DMS 273 treated with DMSO at 0.1 percent for 48 hours (cell line): ENCODE results near the gene MEGF8.
A peak's percentile ranks its signal among the peaks of the same experiment; 100 is the strongest.

Experiments
- DNase-seq: peaks from one replicate; lab custom pipeline; 2025; lab: John Stamatoyannopoulos, UW

Gene MEGF8

DNA sequence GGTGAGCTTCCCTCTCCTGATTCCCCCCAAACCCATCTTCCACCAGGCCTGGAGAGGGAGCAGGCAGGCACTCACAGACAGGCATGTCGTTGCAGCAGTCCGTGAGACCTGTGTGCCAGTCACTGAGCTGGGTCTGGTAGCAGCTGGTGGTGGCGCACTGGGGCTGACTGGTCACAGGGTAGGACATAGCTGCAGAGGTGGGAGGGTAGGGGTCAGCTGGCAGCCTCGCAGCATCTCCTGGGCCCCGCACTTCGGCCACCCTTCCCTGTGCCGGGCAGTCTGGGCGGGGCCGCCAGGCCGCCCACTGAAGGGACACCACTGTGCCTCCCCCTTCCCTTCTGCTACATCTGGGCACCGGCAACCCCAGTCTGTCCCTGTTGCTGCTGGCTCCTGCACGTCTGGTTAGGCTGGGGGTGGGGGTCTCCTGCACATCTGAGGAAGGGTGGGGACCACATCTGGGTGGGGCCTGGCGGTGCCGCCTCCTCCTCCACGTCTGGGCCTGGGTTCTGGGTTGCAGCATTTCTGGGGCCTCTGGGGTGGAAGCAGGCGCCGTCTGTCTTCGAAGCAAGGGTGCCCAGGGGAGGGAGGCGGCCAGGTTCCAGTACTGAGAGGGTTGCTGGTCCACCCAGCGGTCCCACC, 63.5 kb downstream of the MEGF8 start:
- no peak for DNase-seq

DNA sequence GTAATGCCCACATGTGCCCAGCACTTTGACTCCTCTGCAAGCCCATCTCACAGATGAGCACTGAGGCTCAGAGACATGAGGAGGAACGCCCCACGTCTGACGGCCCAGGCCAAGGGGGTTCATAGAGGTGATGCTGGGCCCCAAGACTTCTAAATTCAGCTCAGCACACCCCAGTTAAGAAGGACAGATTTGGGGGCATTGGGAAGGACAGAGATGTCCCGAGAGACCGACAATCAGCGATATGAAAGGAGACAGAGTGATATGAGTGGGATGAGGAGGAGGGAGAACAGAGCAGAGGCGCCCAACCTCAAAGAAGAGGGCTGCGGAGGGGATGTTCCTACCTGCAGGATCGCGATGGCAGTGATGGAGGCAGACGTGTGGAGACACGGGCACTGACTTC, 64.5 kb downstream of the MEGF8 start, which contains the start of gene CNFN:
TSS of gene CNFN (minus strand) at position 399 of the 400 bp plus-strand sequence. CDS start 1,260 bp downstream, outside the sequence.
- DNase-seq, result no peak

DNA sequence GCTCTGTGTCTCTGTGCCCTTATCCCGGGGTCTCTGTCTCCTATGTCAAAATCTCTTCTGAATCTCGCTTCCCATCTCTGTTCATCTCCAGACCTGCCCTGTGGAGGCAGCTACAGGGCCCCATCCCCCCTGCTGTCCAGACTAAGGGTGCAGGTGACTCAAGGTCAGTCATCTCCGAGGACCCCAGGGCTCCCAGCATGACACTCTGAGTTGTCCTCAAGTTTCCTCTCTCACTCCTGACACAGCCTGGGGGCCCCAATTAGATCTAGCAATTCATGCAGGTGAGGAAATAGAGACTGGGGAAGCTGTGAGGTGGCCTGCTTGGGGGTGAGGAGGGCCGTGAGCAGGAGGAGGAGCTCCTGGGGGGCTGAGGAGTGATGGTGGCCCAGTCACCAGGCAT, 66.7 kb downstream of the MEGF8 start:
- DNase-seq, result no peak

DNA sequence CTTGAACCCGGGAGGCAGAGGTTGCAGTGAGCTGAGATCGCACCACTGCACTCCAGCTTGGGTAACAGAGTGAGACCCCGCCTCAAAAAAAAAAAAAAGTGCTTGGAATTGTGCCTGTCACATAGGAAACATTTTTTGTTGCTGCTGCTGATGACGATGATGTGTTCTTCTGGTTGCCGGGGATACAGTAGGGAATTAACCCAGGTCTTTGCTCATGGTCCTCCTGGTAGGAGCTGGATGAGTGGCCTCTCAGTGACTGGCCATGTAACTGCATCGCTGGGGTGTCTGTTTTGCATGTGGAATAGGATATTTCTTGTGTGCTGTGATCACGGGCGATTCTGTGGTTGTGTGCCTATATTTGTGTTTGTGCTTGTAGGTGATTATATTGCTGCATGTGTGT, 69.3 kb downstream of the MEGF8 start:
- DNase-seq, result no peak

DNA sequence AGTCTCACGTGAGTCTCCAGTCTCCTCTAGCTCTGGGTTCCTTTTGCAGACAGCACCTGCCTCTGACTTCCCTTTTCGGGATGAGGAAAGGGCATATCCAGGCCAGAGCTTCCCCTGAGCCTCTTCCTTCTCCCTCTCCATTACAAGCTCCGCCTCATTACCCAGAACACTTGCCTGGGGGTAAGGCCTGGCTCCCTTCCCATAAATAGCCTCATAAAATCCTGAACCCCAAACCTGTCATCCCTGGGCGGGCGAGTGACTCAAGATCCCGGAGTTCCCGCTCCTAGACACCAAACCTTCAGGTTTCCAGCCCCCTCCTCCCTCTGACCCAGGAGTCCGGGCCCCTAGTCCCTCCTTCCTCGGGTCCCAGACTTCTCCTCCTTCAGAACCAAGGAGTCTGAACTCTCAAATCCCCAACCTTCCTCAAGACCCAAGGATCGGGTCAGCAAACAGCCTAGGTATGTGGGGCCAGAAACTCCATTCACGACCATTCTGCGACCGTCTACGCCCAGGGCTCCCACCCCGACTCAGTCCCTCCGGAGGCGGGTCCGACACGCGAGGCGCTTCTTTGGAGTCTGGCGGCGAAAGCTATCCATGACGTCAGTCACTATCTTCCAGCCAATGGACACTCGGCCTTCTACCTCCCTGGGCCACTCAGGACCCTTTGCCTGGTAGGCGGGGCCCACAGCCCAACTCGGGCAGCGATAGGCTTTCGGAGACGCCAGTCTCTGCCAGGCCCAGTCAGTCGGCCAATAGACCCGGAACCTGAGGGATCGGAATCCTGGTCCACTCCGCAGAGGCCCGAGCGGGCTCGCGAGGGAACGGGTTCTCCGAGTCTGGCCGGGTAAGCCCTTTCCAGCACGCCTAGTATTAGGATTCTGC, 71.2 kb downstream of the MEGF8 start:
- DNase-seq, result peak; percentile 95

DNA sequence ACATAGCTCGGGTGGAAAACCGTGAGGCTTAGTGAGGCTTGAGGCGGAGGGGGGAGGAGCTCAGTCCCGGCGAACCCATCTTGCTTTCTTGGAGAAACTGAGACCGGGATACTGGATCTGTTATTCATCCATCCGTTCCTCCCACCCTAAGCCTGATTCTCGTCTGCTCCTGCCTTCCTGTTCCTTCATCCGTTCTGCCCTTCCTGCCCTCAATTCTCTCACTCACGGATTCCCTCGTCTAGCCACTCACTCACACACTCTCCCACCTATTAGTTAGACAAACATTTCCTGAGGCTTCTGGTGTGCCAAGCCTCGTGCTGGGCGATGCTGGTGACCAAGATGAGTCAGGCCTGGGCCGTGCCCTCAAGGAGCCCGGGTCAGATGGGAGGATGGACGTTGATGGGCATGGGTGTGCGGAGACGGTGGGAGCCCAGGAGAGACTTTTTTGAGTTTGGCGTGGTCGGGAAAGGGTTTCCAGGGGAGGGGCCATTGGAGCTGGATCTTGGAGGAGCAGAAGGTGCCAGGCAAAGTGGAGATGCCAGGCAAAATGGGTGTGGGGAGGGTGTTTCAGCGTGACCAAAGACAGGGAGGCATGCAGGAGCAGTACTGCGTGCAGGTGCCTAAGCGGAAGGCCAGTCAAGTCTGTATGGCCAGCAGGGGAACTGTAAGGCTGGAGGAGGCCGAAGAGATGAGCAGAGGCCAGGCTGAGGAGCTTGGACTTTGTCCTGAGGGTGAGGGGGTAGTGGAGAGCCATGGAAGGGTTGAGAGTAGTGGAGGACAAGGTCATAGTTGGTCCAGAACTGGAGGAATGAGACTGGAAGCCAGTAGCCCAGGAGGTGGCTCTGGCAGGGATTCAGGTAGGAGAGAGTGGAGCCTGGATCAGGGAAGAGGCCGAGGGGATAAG, 72.1 kb downstream of the MEGF8 start:
- no peak for DNase-seq

DNA sequence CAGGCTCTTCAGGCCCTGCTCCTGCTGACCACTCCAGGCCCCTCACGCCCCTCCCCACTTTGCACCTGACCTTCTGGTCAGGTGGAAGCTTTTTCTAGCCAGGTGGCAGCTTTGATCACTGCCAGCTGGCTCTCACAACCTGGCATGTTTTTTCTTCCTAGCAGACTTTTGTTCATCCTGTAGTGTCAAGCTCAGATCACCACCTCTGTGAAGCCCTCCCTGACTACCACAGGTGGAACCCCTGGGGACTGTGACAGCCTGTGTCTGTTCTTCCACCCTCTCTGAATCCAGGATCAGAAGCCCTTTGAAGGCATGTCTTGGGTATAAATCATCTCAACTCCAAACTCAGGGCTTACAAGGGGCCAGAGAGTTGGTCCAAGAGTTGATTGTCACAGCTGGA, 75.0 kb downstream of the MEGF8 start:
- DNase-seq, result no peak

DNA sequence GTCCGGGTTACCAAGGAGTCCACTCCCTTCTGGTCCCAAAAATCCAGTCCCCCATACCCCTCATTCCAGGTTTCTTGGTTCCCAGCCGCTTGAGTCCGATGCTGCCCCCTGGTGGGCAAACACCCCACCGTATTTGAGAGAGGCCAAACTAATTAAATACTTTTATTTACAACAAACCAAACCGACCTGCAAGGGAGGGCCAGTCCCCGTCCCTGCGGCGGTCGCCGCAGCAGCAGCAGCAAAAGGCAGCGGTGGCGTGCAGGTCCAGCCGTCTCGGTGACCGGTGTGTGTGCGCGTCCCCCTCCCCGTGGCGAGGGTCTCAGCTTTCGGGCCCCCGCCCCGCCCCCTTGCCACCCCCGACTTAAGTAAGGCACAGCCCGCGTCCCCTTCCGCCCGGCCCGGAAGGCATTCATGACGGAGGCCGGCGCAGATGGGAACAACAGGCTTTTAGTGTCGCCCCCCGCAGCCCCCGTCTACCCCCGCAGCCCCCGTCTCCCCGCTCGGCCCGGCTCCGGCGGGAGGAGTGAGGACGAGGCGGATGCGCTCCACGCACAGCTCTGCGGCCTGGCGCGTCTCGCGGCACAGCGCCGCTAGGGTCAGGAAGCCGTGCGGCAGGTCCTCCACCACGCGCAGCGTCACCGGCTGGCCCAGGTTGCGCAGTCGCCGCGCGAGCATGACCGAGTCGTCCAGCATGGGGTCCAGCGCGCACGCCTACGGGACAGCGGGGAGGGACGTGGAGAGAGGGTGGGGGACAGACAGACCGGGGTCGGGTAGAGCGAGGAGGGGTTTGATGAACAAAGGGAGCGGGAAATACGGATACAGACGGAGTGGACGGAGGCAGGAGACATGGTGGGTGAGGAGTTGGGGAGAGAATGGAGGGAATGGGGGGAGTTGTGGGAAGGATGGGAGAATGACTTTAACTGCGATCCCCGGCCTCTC, 76.2 kb downstream of the MEGF8 start:
- DNase-seq, result no peak

DNA sequence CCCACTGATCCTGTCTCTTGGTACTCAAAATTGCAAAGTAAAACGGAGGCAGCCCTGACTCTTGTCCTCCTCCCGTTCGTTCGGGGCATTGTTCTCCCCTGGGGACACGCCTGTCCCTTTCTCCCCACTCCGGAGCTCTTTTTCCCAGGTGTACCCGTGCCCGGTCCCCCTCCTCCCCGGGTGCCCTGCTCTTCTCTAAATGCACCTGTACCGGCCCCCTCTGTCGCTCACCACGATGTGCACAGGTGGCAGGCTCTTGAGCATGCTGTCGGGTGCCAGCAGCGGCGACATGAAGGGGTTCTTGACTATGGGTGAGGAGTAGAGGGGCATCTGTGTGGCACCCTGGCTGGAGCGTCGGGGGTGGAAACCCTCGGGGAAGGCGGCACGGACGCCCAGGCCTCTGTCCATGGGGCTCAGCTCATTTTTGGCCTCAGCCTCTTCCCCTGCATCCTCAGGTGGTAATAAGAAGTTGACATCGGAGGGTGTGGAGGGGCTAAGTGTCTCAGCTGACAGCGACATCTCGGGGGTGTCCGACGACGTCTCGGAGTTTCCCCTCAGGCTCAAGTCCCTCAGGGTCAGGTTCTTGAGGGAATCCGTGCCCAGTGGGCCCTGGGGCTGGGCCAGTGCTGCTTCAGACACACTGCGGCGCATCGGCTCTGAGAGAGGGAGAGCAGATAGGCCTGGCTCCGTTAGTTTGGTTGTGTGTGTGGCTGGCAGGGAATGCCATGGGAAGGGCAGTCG, 77.1 kb downstream of the MEGF8 start:
- DNase-seq, result no peak

DNA sequence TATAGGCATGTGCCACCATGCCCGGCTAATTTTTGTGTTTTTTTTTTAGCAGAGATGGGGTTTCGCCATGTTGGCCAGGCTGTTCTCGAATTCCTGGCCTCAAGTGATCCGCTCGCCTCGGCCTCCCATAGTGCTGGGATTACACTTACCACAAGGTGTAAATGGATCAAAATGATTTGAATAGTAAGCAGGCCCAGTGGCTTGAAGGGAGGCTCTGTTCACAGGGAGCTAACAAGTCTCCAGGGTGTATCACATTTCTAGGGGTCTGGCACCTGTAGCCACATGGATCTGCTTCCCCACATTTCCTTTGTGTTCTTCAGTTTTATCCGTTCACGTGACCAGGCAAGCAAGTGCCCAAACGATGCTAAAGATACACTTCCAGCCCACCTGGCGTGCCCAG, 78.2 kb downstream of the MEGF8 start:
- DNase-seq, result no peak

DNA sequence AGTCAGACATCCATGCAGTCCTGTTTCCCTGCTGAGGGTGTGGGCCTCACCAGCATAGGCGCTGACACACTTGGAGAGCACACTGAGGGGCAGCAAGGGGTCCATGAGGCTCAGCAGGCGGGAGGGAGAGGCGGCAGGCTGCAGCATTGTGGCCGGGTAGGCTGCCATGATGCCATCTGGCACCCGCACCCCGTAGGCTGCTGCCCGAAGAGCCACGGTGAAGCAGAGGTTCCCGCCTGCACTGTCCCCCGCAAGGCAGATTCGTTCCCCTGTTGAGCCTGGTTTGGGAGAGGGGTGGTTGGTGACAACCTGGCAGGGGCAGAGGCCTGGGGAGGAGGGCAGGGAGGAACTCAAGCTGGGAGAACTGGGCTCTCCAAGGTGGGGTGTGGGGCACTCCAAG, 80.7 kb downstream of the MEGF8 start:
- DNase-seq, result no peak

DNA sequence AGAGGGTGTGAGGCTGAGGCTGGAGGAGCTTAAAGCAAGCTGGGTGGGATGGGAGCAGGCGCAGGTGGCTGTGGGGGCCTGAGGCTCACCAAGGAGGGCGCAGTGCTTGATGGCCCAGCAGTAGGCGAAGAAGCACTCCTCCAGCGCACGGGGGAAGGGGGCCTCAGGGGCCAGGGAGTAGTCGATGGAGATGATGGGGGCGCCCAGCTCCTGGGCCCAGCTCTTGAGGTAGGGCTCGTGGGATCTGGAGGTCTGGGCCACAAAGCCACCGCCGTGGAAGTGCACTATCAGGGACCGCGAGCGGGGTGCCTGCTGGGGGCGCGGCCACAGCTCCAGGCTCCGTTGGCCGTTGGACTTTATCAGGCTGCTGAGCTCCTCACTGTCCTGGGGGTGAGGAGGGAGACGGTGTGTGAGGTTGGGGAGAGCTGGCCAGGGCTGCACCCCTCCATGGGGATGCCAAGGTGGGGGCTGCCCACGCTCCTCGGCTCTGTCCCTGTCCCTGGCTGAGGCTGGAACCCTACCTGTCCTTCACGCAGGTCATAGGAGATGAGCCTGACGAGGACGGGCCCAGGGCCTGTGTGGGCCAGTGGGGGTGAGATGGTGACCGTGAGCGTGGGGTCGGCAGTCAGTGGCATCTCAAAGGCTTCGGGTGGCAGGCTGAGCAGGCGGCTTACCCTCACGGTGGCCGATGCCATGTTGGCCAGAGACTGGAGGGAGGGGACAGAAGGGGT, 81.8 kb downstream of the MEGF8 start:
- no peak for DNase-seq

DNA sequence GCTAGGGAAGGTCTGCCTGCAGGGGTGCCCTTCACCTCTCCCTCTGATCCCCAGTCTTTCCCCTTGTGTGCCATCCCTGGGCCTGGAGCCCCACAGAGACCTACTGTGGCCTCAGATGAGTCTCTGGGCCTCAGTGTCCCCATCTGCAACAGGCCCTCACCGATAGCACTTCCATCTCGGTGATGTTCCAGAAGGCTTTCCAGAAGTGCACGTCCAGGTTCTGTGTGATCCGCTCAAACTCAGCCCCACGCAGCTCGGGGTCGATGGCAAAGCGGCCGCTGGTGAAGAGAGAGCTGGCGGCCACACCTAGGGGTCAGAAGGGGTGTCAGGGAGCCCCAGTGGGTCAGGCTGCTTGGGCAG, 82.4 kb downstream of the MEGF8 start:
- no peak for DNase-seq

DNA sequence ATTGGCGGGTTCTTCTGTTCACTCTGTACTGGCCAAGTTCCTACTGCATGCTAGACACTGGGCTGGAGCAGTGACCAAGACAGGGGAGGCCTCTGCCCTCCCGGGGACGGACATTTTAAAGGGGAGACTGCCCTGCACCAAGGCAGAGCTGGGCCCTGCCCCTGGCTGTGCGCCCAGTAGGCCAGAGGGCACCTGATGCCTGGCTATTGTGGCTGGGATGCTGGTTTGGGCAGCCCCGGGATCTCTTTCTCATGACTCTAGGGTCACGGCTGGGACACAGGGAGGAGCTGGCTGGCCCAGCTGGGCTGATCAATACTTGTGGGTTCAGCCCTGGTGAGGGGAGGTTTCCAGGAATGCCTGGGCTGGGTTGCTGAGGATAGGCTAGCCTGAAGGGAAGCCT, 84.0 kb downstream of the MEGF8 start:
- DNase-seq, result no peak

DNA sequence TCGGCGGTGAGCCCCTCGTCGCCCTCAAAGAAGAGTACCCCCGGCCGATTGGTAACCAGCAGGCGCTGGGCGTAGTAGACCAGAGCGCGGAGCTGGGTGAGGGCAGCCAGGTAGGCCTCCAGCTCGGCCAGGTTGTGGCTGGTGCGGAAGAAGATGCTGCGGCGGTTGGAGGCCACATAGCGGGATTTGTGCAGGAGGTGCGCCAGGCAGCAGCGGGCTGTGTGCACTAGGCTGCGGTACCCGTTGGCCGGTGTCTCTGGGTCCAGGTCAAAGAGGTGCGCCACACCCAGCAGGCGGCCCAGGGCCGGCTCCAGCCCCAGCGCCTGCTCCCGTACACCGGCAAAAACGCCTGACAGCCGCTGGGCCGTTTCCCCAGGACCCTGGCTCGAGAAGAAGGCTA, 84.9 kb downstream of the MEGF8 start:
- DNase-seq, result no peak

DNA sequence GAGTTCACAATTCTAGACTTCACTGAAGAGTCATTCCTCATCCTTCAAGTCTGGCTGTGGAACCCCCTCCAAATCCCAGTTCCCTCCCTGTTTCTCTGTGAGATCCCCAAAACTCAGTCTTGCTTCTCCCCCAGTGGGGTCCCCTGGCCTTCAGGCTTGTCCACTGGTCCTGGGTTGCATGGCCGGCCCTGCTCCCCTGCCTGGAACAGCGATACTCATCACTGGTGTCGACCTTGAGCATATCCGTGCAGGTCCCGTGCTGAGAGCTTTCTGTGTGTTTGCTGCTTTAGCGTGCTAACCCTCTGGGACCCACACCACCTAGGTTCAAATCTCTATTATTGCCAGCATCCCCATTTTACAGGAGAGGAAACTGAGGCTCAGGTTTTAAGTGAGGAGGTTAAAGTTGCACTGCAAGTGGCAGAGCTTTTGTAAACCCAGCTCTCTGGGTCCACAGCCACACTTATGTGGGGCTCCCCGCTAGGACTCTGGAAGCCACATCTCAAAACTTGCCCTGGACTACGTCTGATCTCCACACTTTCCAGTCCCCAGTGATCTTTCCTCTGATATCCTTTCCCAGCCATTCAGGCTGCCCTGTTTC, 86.2 kb downstream of the MEGF8 start:
- DNase-seq, result no peak

DNA sequence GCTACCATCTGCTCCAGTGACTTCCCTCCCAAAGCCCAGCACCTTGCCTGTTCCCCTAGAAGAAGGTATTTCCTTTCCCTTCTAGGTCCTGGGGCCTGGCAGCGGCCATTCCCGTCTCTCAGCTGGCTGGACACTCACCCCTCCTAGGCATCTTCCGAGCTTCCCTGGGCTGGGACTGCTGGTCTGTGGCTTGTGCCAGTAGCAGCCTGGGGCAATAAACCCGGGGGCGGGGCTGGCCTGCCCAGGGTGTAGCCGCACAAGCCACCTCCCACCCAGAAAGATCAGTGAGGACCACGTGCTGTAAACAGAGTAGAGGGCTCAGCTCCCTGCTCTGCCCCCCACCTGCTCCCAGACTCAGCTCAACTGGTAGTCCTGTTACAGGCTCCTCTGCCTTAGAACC, 86.8 kb downstream of the MEGF8 start:
- peak; percentile 22 for DNase-seq

DNA sequence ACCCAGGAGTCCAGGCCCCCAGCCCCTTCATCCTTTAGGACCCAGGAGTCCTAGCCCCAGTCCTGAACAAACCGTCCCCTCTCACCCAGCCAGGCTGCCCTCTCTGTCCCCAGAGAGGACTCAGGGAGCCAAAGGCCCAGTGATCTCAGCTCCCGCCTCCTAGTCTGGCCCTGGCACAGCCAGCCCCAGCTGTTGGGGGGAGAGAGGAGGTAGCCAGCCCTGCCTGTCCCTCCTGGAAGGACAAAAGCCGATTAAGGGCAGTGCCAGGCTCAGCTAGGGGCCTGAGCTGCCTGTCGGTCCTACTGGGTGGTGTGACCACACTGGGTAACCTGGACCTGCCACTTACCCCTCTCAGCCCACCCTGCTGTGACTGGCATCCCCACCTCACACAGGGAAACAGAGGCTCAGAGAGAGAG, 87.2 kb downstream of the MEGF8 start:
- DNase-seq, result no peak

DNA sequence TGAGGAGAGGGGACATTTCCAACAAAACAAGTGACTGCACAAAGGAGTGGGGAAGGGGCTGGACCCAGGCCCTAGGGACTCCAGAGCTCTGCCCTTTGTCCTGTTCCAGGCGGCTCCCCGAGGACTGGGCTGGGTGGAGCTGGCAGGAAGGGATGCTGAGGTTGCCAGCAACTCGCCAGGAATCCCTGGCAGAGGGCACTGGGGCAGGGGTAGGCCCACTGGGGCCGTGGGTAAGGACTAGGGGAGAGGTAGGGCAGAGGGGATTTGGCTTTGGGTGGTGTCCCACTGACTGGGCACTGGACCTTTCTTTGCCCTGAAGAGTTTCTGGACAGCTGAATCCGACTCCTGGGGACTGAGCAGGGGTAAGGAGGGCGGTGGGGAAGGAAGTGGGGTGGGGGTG, 93.9 kb downstream of the MEGF8 start:
- DNase-seq, result no peak
